B cell (primary cell): ENCODE measurements around the gene SSBP3. TPM values are rescaled to one million over a fixed set of nuclear protein-coding genes. Genes with fewer than 3 reads are reported as not detected.

Experiments used
- ATAC-seq: fragments of 200-7000 bp; cut with Tn5 transposase; one replicate; pipeline ENCODE4 v1.10.0; 2021; ENCODE audit warnings: low read depth, mild to moderate bottlenecking, moderate number of reproducible peaks, moderate library complexity
- CTCF ChIA-PET: fragments of 350-600 bp; sonication (Branson Sonifier 250); formaldehyde crosslinking; loops from one replicate; lab custom pipeline; 2021; ENCODE audit warnings: antibody characterized with exemption, inconsistent platforms; lab: Charles Lee
- POLR2A ChIA-PET: fragments of 350-600 bp; sonication (Branson Sonifier 250); formaldehyde crosslinking; loops from one replicate; lab custom pipeline; 2021; ENCODE audit warnings: antibody characterized with exemption; lab: Charles Lee
- DNase-seq: peaks from one replicate; pipeline ENCODE4 v3.0.0; 2013
- H2AFZ ChIP-seq: 2 replicates; pipeline ENCODE4 v1.6.1; 2012; ENCODE audit warnings: mild to moderate bottlenecking, low read depth, low read length; ENCODE audit not compliant: insufficient read depth, poor library complexity, severe bottlenecking
- H3K27ac ChIP-seq, 2 donors: 1 replicate in 1 of 2; 2 replicates in 1 of 2; pipeline ENCODE4 v1.5.1; 2012 to 2013; ENCODE audit warnings: low read length in 2 of 2, mild to moderate bottlenecking in 2 of 2, moderate library complexity in 1 of 2
- H3K27me3 ChIP-seq, 4 experiments: fragments of 200-600 bp in 1 of 4; sonication (generic) in 1 of 4; replicated peaks in 1 of 4; 1 replicate in 2 of 4; 2 replicates in 2 of 4; pipeline versions ENCODE4 v1.6.1 to v1.7.0; 2013 to 2016; ENCODE audit warnings: low read length in 3 of 4, mild to moderate bottlenecking in 2 of 4, mixed read lengths in 1 of 4, moderate library complexity in 1 of 4; ENCODE audit not compliant: insufficient read depth in 4 of 4, control insufficient read depth in 3 of 4; ENCODE audit errors: control extremely low read depth in 1 of 4
- H3K36me3 ChIP-seq, 2 experiments: replicated peaks in 1 of 2; 1 replicate in 1 of 2; 2 replicates in 1 of 2; pipeline versions ENCODE4 v1.6.1 to v1.7.1; 2013; ENCODE audit warnings: low read length in 1 of 2; ENCODE audit not compliant: insufficient read depth in 2 of 2, control insufficient read depth in 1 of 2; ENCODE audit errors: control extremely low read depth in 1 of 2, extremely low read depth in 1 of 2
- H3K4me1 ChIP-seq, 2 donors: fragments of 200-600 bp in 1 of 2; sonication (generic) in 1 of 2; 1 replicate in 1 of 2; 2 replicates in 1 of 2; pipeline versions ENCODE4 v1.5.1 to v1.6.1; 2013 to 2017; ENCODE audit warnings: low read length in 2 of 2; ENCODE audit not compliant: control insufficient read depth in 2 of 2, insufficient read depth in 2 of 2
- H3K4me2 ChIP-seq: replicated peaks from 2 replicates; pipeline ENCODE3; 2012; ENCODE audit warnings: mild to moderate bottlenecking, low read depth, low read length; ENCODE audit not compliant: poor library complexity, severe bottlenecking
- H3K4me3 ChIP-seq, 5 experiments: fragments of 200-600 bp in 1 of 5; sonication (generic) in 1 of 5; 1 replicate in 3 of 5; 2 replicates in 2 of 5; pipeline versions ENCODE4 v1.5.1 to v1.7.0; 2011 to 2016; ENCODE audit warnings: low read length in 4 of 5, mild to moderate bottlenecking in 4 of 5, low read depth in 2 of 5, control low read depth in 1 of 5, moderate library complexity in 1 of 5; ENCODE audit not compliant: insufficient read depth in 1 of 5; ENCODE audit errors: control extremely low read depth in 1 of 5, extremely low read depth in 1 of 5
- H3K79me2 ChIP-seq: fragments of 200-600 bp; sonication (generic); one replicate; pipeline ENCODE4 v1.6.0; 2016; ENCODE audit warnings: low read length; ENCODE audit not compliant: control insufficient read depth, insufficient read depth
- H3K9ac ChIP-seq: fragments of 200-600 bp; sonication (generic); 2 replicates; pipeline ENCODE4 v1.6.1; 2017; ENCODE audit warnings: mild to moderate bottlenecking, low read length, moderate library complexity
- H3K9me3 ChIP-seq, 3 donors: one replicate each; pipeline versions ENCODE4 v1.6.1 to v1.7.1; 2013; ENCODE audit warnings: low read length in 2 of 3; ENCODE audit not compliant: control insufficient read depth in 2 of 3, insufficient read depth in 1 of 3; ENCODE audit errors: control extremely low read depth in 1 of 3
- H4K20me1 ChIP-seq: 2 replicates; pipeline ENCODE4 v1.6.0; 2012; ENCODE audit warnings: mild to moderate bottlenecking, low read length; ENCODE audit not compliant: insufficient read depth, control insufficient read depth, poor library complexity, severe bottlenecking
- H3K27ac Mint-ChIP-seq: one replicate; pipeline ENCODE4 v1.8.0; 2021; ENCODE audit warnings: mixed read lengths
- H3K27me3 Mint-ChIP-seq: one replicate; pipeline ENCODE4 v1.8.0; 2021; ENCODE audit warnings: mixed read lengths
- H3K4me1 Mint-ChIP-seq: one replicate; pipeline ENCODE4 v1.8.0; 2021; ENCODE audit warnings: mixed read lengths
- H3K4me3 Mint-ChIP-seq: one replicate; pipeline ENCODE4 v1.8.0; 2021; ENCODE audit warnings: mixed read lengths
- H3K9me3 Mint-ChIP-seq: one replicate; pipeline ENCODE4 v1.8.0; 2022; ENCODE audit warnings: mixed read lengths; ENCODE audit not compliant: insufficient read depth
- EZH2 ChIP-seq: IDR thresholded peaks from 2 replicates; pipeline ENCODE4 v1.6.1; 2012; ENCODE audit warnings: borderline replicate concordance, low read depth, mild to moderate bottlenecking, moderate library complexity, low read length; ENCODE audit not compliant: insufficient read depth, poor library complexity, severe bottlenecking
- WGBS: methylation state at CpG from one replicate; pipeline ENCODE4 v1.1.5; 2013; ENCODE audit warnings: missing lambda C conversion rate; ENCODE audit not compliant: insufficient coverage; 5-methylcytosine and 5-hydroxymethylcytosine counted together
- intact Hi-C: fragments of 100-400 bp; cut with micrococcal nuclease; formaldehyde crosslinking; loops from one replicate; pipeline ENCODE4 v1.10.0; 2022
- polyA plus RNA-seq: library from polyadenylated mRNA; depleted of rRNA; stranded (reverse); fragments of >200 nt; gene quantifications from 2 replicates; pipeline ENCODE4 v1.2.3, GENCODE V29; 2012
- total RNA-seq, 2 donors: library from RNA; stranded (reverse); fragments of 120-200 nt in 1 of 2; gene quantifications; 1 replicate in 1 of 2; 2 replicates in 1 of 2; pipeline versions ENCODE4 v1.2.3 to v1.2.4, GENCODE V29; 2013 to 2022
- TF ChIP-seq, protein P1 (sequence below): fragments of 200-600 bp; IDR thresholded peaks from one replicate; pipeline ENCODE4 v1.8.0; 2022; ENCODE audit warnings: antibody characterized with exemption, mild to moderate bottlenecking

SSBP3 gene
- total and polyA plus RNA-seq, 2 donors (not counting 1 experiment from before 2014, with no cell fraction given), result 16.9 to 30.7 TPM

DNA sequence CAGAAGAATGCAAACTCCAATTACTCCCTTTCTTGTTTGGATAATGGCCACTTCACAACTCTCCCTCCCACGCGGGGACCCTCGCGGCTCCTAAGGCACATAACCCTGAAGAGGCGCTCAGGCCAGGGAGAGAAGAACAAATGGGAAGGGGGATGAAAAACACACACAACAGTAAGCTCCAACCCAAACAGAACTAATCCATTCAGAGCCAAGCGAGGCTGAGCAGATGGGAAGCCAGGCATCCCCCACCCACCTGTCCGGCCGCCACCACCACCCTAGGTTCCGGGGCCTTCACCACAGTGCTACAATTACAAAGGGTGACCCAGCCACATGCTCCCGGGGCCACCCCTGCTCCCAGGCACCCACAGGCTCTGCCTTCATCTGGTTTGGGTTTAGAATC lies 104.7 kb downstream of the SSBP3 start:
- H3K9me3 ChIP-seq, result no peaks in the 10 kb centered on the region
- Mint-ChIP-seq H3K27ac (no peak overlapping the region), H3K4me3 (no peak overlapping the region), H3K9me3 (no peaks in the 10 kb centered on the region), H3K4me1 (peaks cover 22% of the 10 kb centered on the region), H3K27me3 (no peaks in the 10 kb centered on the region)
- WGBS, result 97% methylated on average over 9 of the region's 10 CpGs
- no peaks in the 10 kb centered on the region for H4K20me1 ChIP-seq
- peaks cover 7 to 15% of the 10 kb centered on the region in 2 donors for H3K4me1 ChIP-seq
- peaks cover 31% of the 10 kb centered on the region for H3K79me2 ChIP-seq
- no peak overlapping the region for H3K4me2 ChIP-seq
- no peaks in the 10 kb centered on the region for H3K27me3 ChIP-seq
- no peak overlapping the region for H2AFZ ChIP-seq
- POLR2A ChIA-PET, result interaction anchor here (0.5 kb wide), 1 partner anchor 66 kb away, joined by 6 read pairs; no protein-coding TSS in a partner anchor
- DNase-seq (no peak), ATAC-seq (no peak)
- no peak overlapping the region for H3K4me3 ChIP-seq
- intact Hi-C loops, result no loop called here
- no peak overlapping the region for H3K27ac ChIP-seq
- TF ChIP-seq, protein P1, sequence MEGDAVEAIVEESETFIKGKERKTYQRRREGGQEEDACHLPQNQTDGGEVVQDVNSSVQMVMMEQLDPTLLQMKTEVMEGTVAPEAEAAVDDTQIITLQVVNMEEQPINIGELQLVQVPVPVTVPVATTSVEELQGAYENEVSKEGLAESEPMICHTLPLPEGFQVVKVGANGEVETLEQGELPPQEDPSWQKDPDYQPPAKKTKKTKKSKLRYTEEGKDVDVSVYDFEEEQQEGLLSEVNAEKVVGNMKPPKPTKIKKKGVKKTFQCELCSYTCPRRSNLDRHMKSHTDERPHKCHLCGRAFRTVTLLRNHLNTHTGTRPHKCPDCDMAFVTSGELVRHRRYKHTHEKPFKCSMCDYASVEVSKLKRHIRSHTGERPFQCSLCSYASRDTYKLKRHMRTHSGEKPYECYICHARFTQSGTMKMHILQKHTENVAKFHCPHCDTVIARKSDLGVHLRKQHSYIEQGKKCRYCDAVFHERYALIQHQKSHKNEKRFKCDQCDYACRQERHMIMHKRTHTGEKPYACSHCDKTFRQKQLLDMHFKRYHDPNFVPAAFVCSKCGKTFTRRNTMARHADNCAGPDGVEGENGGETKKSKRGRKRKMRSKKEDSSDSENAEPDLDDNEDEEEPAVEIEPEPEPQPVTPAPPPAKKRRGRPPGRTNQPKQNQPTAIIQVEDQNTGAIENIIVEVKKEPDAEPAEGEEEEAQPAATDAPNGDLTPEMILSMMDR, result no peak
- TF ChIP-seq EZH2, result no peak
- no peak overlapping the region for H3K9ac ChIP-seq
- no peaks in the 10 kb centered on the region for H3K36me3 ChIP-seq
- CTCF ChIA-PET, result no interaction called here

DNA sequence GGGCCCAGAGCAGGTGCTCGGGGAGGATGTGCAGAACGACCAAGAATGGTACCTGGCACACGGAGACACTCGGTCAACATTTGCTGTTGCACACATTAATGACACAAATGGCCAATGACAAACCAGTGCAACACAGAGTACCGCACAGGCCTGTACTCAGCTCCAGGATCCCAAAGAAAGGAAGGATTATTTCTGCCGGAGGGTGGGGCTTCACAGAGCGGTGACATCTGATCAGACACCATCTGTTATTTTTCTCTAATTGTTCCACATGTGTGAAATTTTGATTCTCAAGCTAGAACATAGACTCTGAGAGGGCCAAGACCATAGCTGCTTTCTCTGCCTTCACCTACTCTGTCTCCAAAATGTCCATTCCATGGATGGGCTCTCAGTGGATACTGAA lies 105.8 kb downstream of the SSBP3 start:
- H3K27ac Mint-ChIP-seq, result no peak overlapping the region
- Histone ChIP-seq H3K27ac (no peak overlapping the region), H3K27me3 (no peaks in the 10 kb centered on the region), H3K9ac (no peak overlapping the region), H3K4me3 (no peak overlapping the region), H3K9me3 (no peaks in the 10 kb centered on the region), H3K4me2 (no peak overlapping the region), H2AFZ (no peak overlapping the region), H4K20me1 (no peaks in the 10 kb centered on the region), H3K36me3 (no peaks in the 10 kb centered on the region), H3K4me1 (peaks cover 7 to 15% of the 10 kb centered on the region in 2 donors), H3K79me2 (peaks cover 28% of the 10 kb centered on the region)
- peaks cover 22% of the 10 kb centered on the region for H3K4me1 Mint-ChIP-seq
- H3K4me3 Mint-ChIP-seq, result no peak overlapping the region
- WGBS, result 95% methylated on average over 7 of the region's 7 CpGs
- CTCF ChIA-PET, result interaction anchor here (1.0 kb wide), 1 partner anchor 14 kb away, joined by 3 read pairs; no protein-coding TSS in a partner anchor
- POLR2A ChIA-PET, result no interaction called here
- no peak for ATAC-seq
- intact Hi-C loops, result no loop called here
- no peak for DNase-seq
- no peaks in the 10 kb centered on the region for H3K27me3 Mint-ChIP-seq
- H3K9me3 Mint-ChIP-seq, result no peaks in the 10 kb centered on the region
- TF ChIP-seq, protein P1, result no peak
- no peak for TF ChIP-seq EZH2
